Natural killer cell treated with Interleukin-12 subunit alpha and Interleukin-12 subunit beta and Interleukin-15 and Interleukin-18, amount 100 ng/mL, for 72 hours (primary cell): Measurements from ENCODE around the gene CTBP1. TPM values are rescaled to one million over a fixed set of nuclear protein-coding genes. Genes with fewer than 3 reads are reported as not detected.

ENCODE experiments used
- ATAC-seq, 2 donors: fragments of 150-1000 bp; cut with Tn5 transposase in 1 of 2; sonication (Bioruptor Pico), chemical (Tn5 transposase) in 1 of 2; 2 replicates each; pipeline ENCODE4 v1.10.0; 2021
- DNase-seq: peaks from one replicate; pipeline ENCODE4 v3.0.0; 2022; ENCODE audit warnings: low spot score
- H3K27ac Mint-ChIP-seq, 2 donors: 1 replicate in 1 of 2; 2 replicates in 1 of 2; pipeline ENCODE4 v1.8.0; 2022; ENCODE audit warnings: mixed read lengths in 2 of 2, mild to moderate bottlenecking in 1 of 2, moderate library complexity in 1 of 2
- H3K27me3 Mint-ChIP-seq, 2 donors: 1 replicate in 1 of 2; 2 replicates in 1 of 2; pipeline ENCODE4 v1.8.0; 2022; ENCODE audit warnings: mixed read lengths in 2 of 2
- H3K36me3 Mint-ChIP-seq: one replicate; pipeline ENCODE4 v1.8.0; 2022; ENCODE audit warnings: mixed read lengths
- H3K4me1 Mint-ChIP-seq, 2 donors: 1 replicate in 1 of 2; 2 replicates in 1 of 2; pipeline ENCODE4 v1.8.0; 2022; ENCODE audit warnings: low read depth in 2 of 2, mixed read lengths in 2 of 2, mild to moderate bottlenecking in 1 of 2
- H3K4me3 Mint-ChIP-seq: one replicate; pipeline ENCODE4 v1.8.0; 2022; ENCODE audit warnings: mixed read lengths
- H3K9me3 Mint-ChIP-seq: 2 replicates; pipeline ENCODE4 v1.8.0; 2022; ENCODE audit warnings: mixed read lengths
- total RNA-seq, 2 donors: library from RNA; stranded (reverse); gene quantifications; one replicate each; pipeline ENCODE4 v1.2.3, GENCODE V29; 2022

CTBP1 gene
- total RNA-seq, 2 donors from 2014 or later, result 109 to 245 TPM

- no peak overlapping the region for H3K4me3 Mint-ChIP-seq
- peaks cover 0 to 28% of the 10 kb centered on the region in 2 donors for H3K4me1 Mint-ChIP-seq
- peak overlapping the region in 1 of 2 donors; percentile 67 for H3K27ac Mint-ChIP-seq
- no peaks in the 10 kb centered on the region for H3K27me3 Mint-ChIP-seq
- H3K36me3 Mint-ChIP-seq, result no peaks in the 10 kb centered on the region
- DNase-seq, result peak; percentile 37
- H3K9me3 Mint-ChIP-seq, result no peaks in the 10 kb centered on the region
- ATAC-seq, result peak in 1 of 2 donors; percentile 18
These were observed 14.1 kb downstream of the CTBP1 start for GRCh38 chr4:1234811-1235292.

GRCh38 chr4:1234309-1234695, 14.6 kb downstream of the CTBP1 start:
- no peak for ATAC-seq
- DNase-seq, result no peak
- no peaks in the 10 kb centered on the region for H3K9me3 Mint-ChIP-seq
- peaks cover 0 to 30% of the 10 kb centered on the region in 2 donors for H3K4me1 Mint-ChIP-seq
- H3K4me3 Mint-ChIP-seq, result no peak overlapping the region
- H3K27ac Mint-ChIP-seq, result peak overlapping the region in 1 of 2 donors; percentile 67
- no peaks in the 10 kb centered on the region for H3K27me3 Mint-ChIP-seq
- H3K36me3 Mint-ChIP-seq, result no peaks in the 10 kb centered on the region

DNA sequence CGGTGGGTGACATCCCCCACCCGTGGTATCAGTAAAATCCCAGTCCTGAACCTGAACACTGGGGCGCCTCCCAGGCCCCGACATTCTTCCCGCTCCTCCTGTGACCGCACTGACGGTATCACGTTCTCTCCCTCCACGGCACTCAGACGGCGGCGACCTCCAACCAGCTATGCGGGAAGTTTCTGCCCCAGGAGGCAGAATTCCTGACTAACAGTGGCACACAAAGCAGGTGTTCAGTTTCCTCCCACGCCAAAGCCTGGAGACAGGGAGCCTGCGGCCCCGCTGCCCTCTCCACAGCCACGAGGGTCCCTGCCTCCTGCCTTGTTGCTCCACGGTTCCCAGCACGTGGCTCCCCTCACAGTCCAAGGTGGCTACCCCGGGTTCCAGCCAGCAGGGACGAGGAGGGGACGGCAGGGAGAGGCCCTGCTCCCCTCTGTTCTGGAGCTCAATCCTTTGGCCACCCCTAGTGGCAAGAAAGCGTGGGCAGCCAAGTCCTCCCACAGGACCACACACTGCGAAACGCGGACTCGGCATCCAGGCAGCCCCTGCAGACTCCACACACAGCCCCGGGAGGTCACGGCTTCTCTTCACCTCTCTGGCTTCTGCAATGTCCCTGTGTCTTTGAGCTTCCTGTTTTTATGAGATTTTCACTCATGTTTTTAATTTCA, 15.2 kb downstream of the CTBP1 start:
- no peaks in the 10 kb centered on the region for H3K9me3 Mint-ChIP-seq
- H3K36me3 Mint-ChIP-seq, result no peaks in the 10 kb centered on the region
- no peaks in the 10 kb centered on the region for H3K27me3 Mint-ChIP-seq
- peak overlapping the region in 1 of 2 donors; percentile 67 for H3K27ac Mint-ChIP-seq
- peaks cover 0 to 29% of the 10 kb centered on the region in 2 donors for H3K4me1 Mint-ChIP-seq
- DNase-seq (peak; percentile 34), ATAC-seq (no peak)
- no peak overlapping the region for H3K4me3 Mint-ChIP-seq

- Mint-ChIP-seq H3K4me3 (no peak overlapping the region), H3K27me3 (no peaks in the 10 kb centered on the region), H3K27ac (peak overlapping the region in 1 of 2 donors; percentile 67), H3K4me1 (peaks cover under 1 to 28% of the 10 kb centered on the region in 2 donors), H3K36me3 (no peaks in the 10 kb centered on the region), H3K9me3 (no peaks in the 10 kb centered on the region)
- ATAC-seq (no peak), DNase-seq (no peak)
These were observed 16.0 kb downstream of the CTBP1 start for GRCh38 chr4:1232661-1233621.

DNA sequence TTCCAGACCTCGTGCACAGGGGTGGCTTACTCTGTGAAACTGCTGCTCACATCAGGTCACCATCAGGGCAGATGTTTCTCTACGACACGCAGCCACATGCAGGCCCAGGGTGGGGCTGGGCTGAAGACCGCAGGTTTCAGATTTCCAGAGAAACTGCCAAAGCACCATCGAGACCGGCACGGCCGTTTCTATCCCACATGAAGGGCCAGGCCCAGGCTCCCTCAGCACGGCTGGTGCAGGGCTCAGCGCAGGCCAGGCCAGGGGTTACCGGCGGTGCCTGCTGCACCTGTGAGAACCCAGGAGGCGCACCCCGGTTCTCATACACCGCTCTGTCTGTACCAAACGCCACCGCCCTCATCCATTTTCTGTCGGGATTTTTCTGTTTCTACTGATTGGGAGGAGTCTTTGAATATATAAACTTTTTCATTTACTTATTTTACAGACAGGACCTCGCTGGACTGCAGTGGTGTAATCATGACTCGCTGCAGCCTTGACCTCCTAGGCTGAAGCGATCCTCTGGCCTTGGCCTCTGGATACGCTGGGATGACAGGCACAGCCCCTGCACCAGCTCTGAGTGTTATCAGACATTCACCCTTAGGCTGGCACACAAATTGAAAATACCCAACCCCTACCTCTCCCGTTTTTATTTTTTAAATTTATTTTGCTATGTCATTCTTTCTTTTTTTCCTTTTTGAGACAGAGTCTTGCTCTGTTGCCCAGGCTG, 17.1 kb downstream of the CTBP1 start:
- H3K27me3 Mint-ChIP-seq, result no peaks in the 10 kb centered on the region
- H3K27ac Mint-ChIP-seq, result no peak overlapping the region
- peaks cover 12 to 40% of the 10 kb centered on the region in 2 donors for H3K4me1 Mint-ChIP-seq
- H3K36me3 Mint-ChIP-seq, result peaks cover 11% of the 10 kb centered on the region
- DNase-seq, result no peak
- H3K9me3 Mint-ChIP-seq, result no peaks in the 10 kb centered on the region
- H3K4me3 Mint-ChIP-seq, result no peak overlapping the region
- no peak for ATAC-seq

DNA sequence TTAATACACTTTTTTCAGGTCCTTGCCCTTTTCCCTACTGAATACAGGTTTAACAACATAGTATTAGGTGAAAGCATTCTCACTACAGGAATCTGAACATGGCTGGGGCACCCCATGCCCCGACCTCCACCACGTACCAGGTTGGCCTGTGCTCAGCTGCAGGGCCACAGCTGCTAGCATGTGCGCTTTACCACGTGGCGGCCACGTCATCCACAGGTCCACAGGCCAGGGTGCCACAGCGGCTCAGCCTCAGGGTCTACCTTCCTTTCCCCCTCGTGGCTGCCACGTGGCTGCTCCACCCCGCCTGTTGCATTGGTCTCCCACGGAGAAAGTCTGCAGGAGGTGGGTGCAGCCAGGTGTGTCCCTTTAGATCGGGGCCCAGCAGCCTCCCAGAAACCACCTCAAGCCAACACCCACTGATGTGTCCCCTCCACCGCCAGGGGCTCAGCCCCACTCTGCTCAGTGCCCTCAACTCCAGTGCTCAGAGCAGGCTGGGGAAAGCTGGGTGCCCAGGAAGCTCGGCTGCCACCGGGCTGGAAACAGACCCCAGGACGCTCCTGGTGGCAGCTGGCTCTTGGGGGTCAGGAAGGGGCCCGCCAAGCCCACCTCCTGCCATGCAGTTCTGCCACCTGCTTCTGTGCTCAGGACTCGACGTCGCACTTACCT, 17.8 kb downstream of the CTBP1 start:
- Mint-ChIP-seq H3K4me3 (no peak overlapping the region), H3K9me3 (no peaks in the 10 kb centered on the region), H3K36me3 (peaks cover 13% of the 10 kb centered on the region), H3K27me3 (no peaks in the 10 kb centered on the region), H3K4me1 (peaks cover 13 to 41% of the 10 kb centered on the region in 2 donors), H3K27ac (no peak overlapping the region)
- no peak for DNase-seq
- no peak for ATAC-seq

- no peak for ATAC-seq
- no peaks in the 10 kb centered on the region for H3K27me3 Mint-ChIP-seq
- H3K4me3 Mint-ChIP-seq, result no peak overlapping the region
- peaks cover 13 to 37% of the 10 kb centered on the region in 2 donors for H3K4me1 Mint-ChIP-seq
- H3K36me3 Mint-ChIP-seq, result peaks cover 13% of the 10 kb centered on the region
- H3K27ac Mint-ChIP-seq, result no peak overlapping the region
- DNase-seq, result no peak
- H3K9me3 Mint-ChIP-seq, result no peaks in the 10 kb centered on the region
These were observed 18.6 kb downstream of the CTBP1 start for GRCh38 chr4:1230316-1230715.

- Mint-ChIP-seq H3K27ac (no peak overlapping the region), H3K36me3 (peaks cover 20% of the 10 kb centered on the region), H3K4me1 (peaks cover 20 to 36% of the 10 kb centered on the region in 2 donors), H3K9me3 (no peaks in the 10 kb centered on the region), H3K4me3 (no peak overlapping the region), H3K27me3 (no peaks in the 10 kb centered on the region)
- peak in 1 of 2 donors; percentile 2 for ATAC-seq
- DNase-seq, result no peak
These were observed 19.6 kb downstream of the CTBP1 start for GRCh38 chr4:1229117-1229849.

GRCh38 chr4:1227816-1228215, 21.1 kb downstream of the CTBP1 start:
- H3K9me3 Mint-ChIP-seq, result no peaks in the 10 kb centered on the region
- peaks cover 23% of the 10 kb centered on the region for H3K36me3 Mint-ChIP-seq
- H3K4me1 Mint-ChIP-seq, result peaks cover 23 to 36% of the 10 kb centered on the region in 2 donors
- no peaks in the 10 kb centered on the region for H3K27me3 Mint-ChIP-seq
- DNase-seq (no peak), ATAC-seq (no peak)
- H3K27ac Mint-ChIP-seq, result no peak overlapping the region
- H3K4me3 Mint-ChIP-seq, result no peak overlapping the region

- ATAC-seq (no peak), DNase-seq (no peak)
- Mint-ChIP-seq H3K27me3 (no peaks in the 10 kb centered on the region), H3K4me3 (no peak overlapping the region), H3K36me3 (peaks cover 23% of the 10 kb centered on the region), H3K9me3 (no peaks in the 10 kb centered on the region), H3K27ac (no peak overlapping the region), H3K4me1 (peaks cover 23 to 38% of the 10 kb centered on the region in 2 donors)
These were observed 22.3 kb downstream of the CTBP1 start for GRCh38 chr4:1226598-1226997.

GRCh38 chr4:1226144-1226481, 22.8 kb downstream of the CTBP1 start:
- ATAC-seq (no peak), DNase-seq (no peak)
- peaks cover 23 to 41% of the 10 kb centered on the region in 2 donors for H3K4me1 Mint-ChIP-seq
- H3K27me3 Mint-ChIP-seq, result no peaks in the 10 kb centered on the region
- peaks cover 23% of the 10 kb centered on the region for H3K36me3 Mint-ChIP-seq
- no peak overlapping the region for H3K4me3 Mint-ChIP-seq
- H3K27ac Mint-ChIP-seq, result no peak overlapping the region
- H3K9me3 Mint-ChIP-seq, result no peaks in the 10 kb centered on the region

DNA sequence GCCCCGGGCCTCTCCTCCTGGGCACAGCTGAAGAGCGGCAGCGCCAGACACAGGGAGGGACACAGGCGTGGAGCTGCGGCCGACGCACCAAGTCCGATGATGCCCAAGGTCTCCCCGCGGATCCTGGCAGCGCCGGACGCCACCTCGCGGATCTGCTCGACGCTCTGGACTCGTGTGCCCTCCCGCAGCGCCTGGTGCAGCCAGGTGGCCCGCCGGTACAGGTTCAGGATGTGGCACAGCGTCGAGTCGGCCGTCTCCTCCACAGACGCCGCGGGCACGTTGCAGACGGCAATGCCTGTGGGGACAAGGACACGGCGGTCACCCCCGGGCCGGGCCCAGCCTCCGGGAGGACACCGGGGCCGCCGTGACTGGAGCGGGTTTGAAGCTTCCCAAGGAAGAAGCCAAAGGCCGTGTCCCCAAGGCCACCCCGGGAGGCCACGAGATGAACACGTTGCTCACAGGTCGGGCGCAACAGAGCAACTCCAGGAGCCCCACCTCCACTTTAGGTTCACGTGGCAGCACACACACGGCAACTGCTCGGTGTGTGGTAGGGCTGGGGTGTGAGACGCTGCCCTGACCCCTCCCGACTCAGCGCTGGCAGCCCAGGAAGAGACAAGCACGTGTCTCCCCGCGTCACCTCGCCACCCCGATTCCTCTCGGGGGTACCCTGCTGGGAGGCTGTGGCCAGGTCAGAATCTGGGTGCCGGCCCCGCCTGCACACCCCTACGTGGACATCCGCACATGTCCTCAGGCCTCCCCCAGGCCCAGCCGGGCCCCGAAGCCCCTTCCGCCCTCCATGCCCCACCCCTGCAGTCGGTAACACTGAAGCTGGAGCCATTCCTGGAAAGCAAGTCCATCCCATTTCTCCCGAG, 23.4 kb downstream of the CTBP1 start:
- ATAC-seq (no peak), DNase-seq (no peak)
- H3K4me3 Mint-ChIP-seq, result no peak overlapping the region
- H3K4me1 Mint-ChIP-seq, result peaks cover 23 to 39% of the 10 kb centered on the region in 2 donors
- H3K27ac Mint-ChIP-seq, result no peak overlapping the region
- H3K36me3 Mint-ChIP-seq, result peaks cover 23% of the 10 kb centered on the region
- H3K9me3 Mint-ChIP-seq, result no peaks in the 10 kb centered on the region
- no peaks in the 10 kb centered on the region for H3K27me3 Mint-ChIP-seq
